Measurements from ENCODE around the gene PEX7. TPM values are rescaled to one million over a fixed set of nuclear protein-coding genes. Genes with fewer than 3 reads are reported as not detected.
"Not testable (repeated sequence)": the region's sequence is repeated elsewhere in the genome, so short reads cannot be mapped to it uniquely, and the experiment has no call there.

Gene PEX7
- total RNA-seq, 1 donor from 2014 or later, result 6.1 TPM

- Histone ChIP-seq H3K27me3 (no peaks in the 10 kb centered on the region), H3K36me3 (no peaks in the 10 kb centered on the region), H3K27ac (no peak overlapping the region), H3K4me1 (peaks cover 78% of the 10 kb centered on the region), H3K4me3 (no peak overlapping the region), H3K9me3 (no peaks in the 10 kb centered on the region)
- no peak for DNase-seq (ENCODE audit: extremely low spot score in 2 of 2)
- intact Hi-C loops (cut with DNase I), result no loop called here
- no peak for TF ChIP-seq POLR2A (IDR thresholded peaks at IDR 0.05)
Observed at GRCh38 chr6:136786658-136787057, 35.7 kb upstream of the PEX7 start.

GRCh38 chr6:136787726-136788068 lies 34.7 kb upstream of the PEX7 start:
- no peak overlapping the region for H3K4me3 ChIP-seq
- peaks cover 69% of the 10 kb centered on the region for H3K4me1 ChIP-seq
- no peaks in the 10 kb centered on the region for H3K9me3 ChIP-seq
- intact Hi-C loops (cut with DNase I), result no loop called here
- peak overlapping the region; percentile 49 for H3K27ac ChIP-seq
- H3K36me3 ChIP-seq, result no peaks in the 10 kb centered on the region
- TF ChIP-seq CTCF (IDR thresholded peaks at IDR 0.05) (no peak), POLR2AphosphoS5 (IDR thresholded peaks at IDR 0.05; ENCODE audit: insufficient read depth in 1 of 2, low read depth in 1 of 2) (no peak), POLR2A (IDR thresholded peaks at IDR 0.05) (no peak)
- no peaks in the 10 kb centered on the region for H3K27me3 ChIP-seq
- no peak for DNase-seq (ENCODE audit: extremely low spot score in 2 of 2)

GRCh38 chr6:136788069-136788902 lies 34.1 kb upstream of the PEX7 start:
- TF ChIP-seq POLR2AphosphoS5 (IDR thresholded peaks at IDR 0.05; ENCODE audit: insufficient read depth in 1 of 2, low read depth in 1 of 2), result peak in 1 of 2 donors; percentile 51
- no peak for TF ChIP-seq POLR2A (IDR thresholded peaks at IDR 0.05)
- Histone ChIP-seq H3K27me3 (no peaks in the 10 kb centered on the region), H3K4me1 (peaks cover 66% of the 10 kb centered on the region), H3K27ac (peak overlapping the region; percentile 49), H3K9me3 (no peaks in the 10 kb centered on the region), H3K4me3 (no peak overlapping the region), H3K36me3 (no peaks in the 10 kb centered on the region)
- intact Hi-C loops (cut with DNase I), result no loop called here
- DNase-seq (ENCODE audit: extremely low spot score in 2 of 2), result no peak

GRCh38 chr6:136789440-136789839 lies 33.0 kb upstream of the PEX7 start:
- H3K36me3 ChIP-seq; H3K9me3 ChIP-seq; H3K27ac ChIP-seq; intact Hi-C loops (cut with DNase I); H3K27me3 ChIP-seq; DNase-seq (ENCODE audit: extremely low spot score in 2 of 2): not testable (repeated sequence)
- Histone ChIP-seq H3K4me3 (peak overlapping the region; percentile 14 to 96), H3K4me1 (peaks cover 62% of the 10 kb centered on the region)

GRCh38 chr6:136790411-136791295 lies 31.7 kb upstream of the PEX7 start:
- TF ChIP-seq CTCF (IDR thresholded peaks at IDR 0.05), result no peak
- no peak for TF ChIP-seq POLR2AphosphoS5 (IDR thresholded peaks at IDR 0.05; ENCODE audit: insufficient read depth in 1 of 2, low read depth in 1 of 2)
- TF ChIP-seq POLR2A (IDR thresholded peaks at IDR 0.05), result no peak
- Histone ChIP-seq H3K4me1 (peaks cover 62% of the 10 kb centered on the region), H3K9me3 (no peaks in the 10 kb centered on the region), H3K27ac (peak overlapping the region; percentile 94), H3K4me3 (peak overlapping the region; percentile 91 to 96), H3K36me3 (no peaks in the 10 kb centered on the region), H3K27me3 (no peaks in the 10 kb centered on the region)
- no peak for DNase-seq (ENCODE audit: extremely low spot score in 2 of 2)
- intact Hi-C loops (cut with DNase I), result loop anchor here (10.0 kb wide), 1 partner anchor 206 kb away; no protein-coding TSS in a partner anchor

- no peak for DNase-seq (ENCODE audit: extremely low spot score in 2 of 2)
- TF ChIP-seq POLR2A (IDR thresholded peaks at IDR 0.05), result no peak
- TF ChIP-seq POLR2AphosphoS5 (IDR thresholded peaks at IDR 0.05; ENCODE audit: insufficient read depth in 1 of 2, low read depth in 1 of 2), result peak; percentile 45 to 75
- TF ChIP-seq CTCF (IDR thresholded peaks at IDR 0.05), result no peak
- H3K27me3 ChIP-seq, result no peaks in the 10 kb centered on the region
- H3K27ac ChIP-seq, result peak overlapping the region; percentile 94
- H3K9me3 ChIP-seq, result no peaks in the 10 kb centered on the region
- H3K4me1 ChIP-seq, result peaks cover 59% of the 10 kb centered on the region
- intact Hi-C loops (cut with DNase I), result loop anchor here (2.0 to 10.0 kb wide), 2 partner anchors 147 to 207 kb away; no protein-coding TSS in a partner anchor
- no peaks in the 10 kb centered on the region for H3K36me3 ChIP-seq
- peak overlapping the region; percentile 91 to 96 for H3K4me3 ChIP-seq
Observed at GRCh38 chr6:136791296-136792094, 30.9 kb upstream of the PEX7 start.

Measured in vagina (tissue), 2 donors.